ENCODE data around the gene SMYD2. TPM values are rescaled to one million over a fixed set of nuclear protein-coding genes. Genes with fewer than 3 reads are reported as not detected.

The SMYD2 gene
- total RNA-seq, 4 donors from 2014 or later = 6.8 to 41.3 (median 19.2) TPM

GRCh38 chr1:214244252-214244651 lies 36.7 kb upstream of the SMYD2 start:
- TF ChIP-seq POLR2A (IDR thresholded peaks at IDR 0.05) (no peak), CTCF (IDR thresholded peaks at IDR 0.05) (no peak)
- no peak for DNase-seq
- intact Hi-C loops (cut with DNase I; ENCODE audit: low total_unique reads) = no loop called here
- H3K36me3 ChIP-seq = no peaks in the 10 kb centered on the region
- no peaks in the 10 kb centered on the region for H3K9me3 ChIP-seq
- H3K27me3 ChIP-seq = no peaks in the 10 kb centered on the region
- no peak overlapping the region for H3K4me3 ChIP-seq
- no peak overlapping the region for H3K27ac ChIP-seq
- H3K4me1 ChIP-seq = no peaks in the 10 kb centered on the region

- Histone ChIP-seq H3K4me3 (no peak overlapping the region), H3K9me3 (no peaks in the 10 kb centered on the region), H3K4me1 (no peaks in the 10 kb centered on the region), H3K27ac (no peak overlapping the region), H3K27me3 (no peaks in the 10 kb centered on the region), H3K36me3 (no peaks in the 10 kb centered on the region)
- intact Hi-C loops (cut with DNase I; ENCODE audit: low total_unique reads) = no loop called here
- TF ChIP-seq POLR2A (IDR thresholded peaks at IDR 0.05) (no peak), CTCF (IDR thresholded peaks at IDR 0.05) (no peak)
- DNase-seq = no peak
These were observed 36.1 kb upstream of the SMYD2 start for GRCh38 chr1:214244841-214245240.

- no peak for TF ChIP-seq POLR2A (IDR thresholded peaks at IDR 0.05)
- no peak for TF ChIP-seq CTCF (IDR thresholded peaks at IDR 0.05)
- H3K27me3 ChIP-seq = no peaks in the 10 kb centered on the region
- DNase-seq = no peak
- H3K4me3 ChIP-seq = no peak overlapping the region
- H3K4me1 ChIP-seq = no peaks in the 10 kb centered on the region
- no peak overlapping the region for H3K27ac ChIP-seq
- intact Hi-C loops (cut with DNase I; ENCODE audit: low total_unique reads) = no loop called here
- H3K36me3 ChIP-seq = no peaks in the 10 kb centered on the region
- no peaks in the 10 kb centered on the region for H3K9me3 ChIP-seq
These were observed 33.4 kb upstream of the SMYD2 start for GRCh38 chr1:214247501-214248041.

- H3K36me3 ChIP-seq = no peaks in the 10 kb centered on the region
- no peak for TF ChIP-seq POLR2A (IDR thresholded peaks at IDR 0.05)
- no peak for TF ChIP-seq CTCF (IDR thresholded peaks at IDR 0.05)
- intact Hi-C loops (cut with DNase I; ENCODE audit: low total_unique reads) = no loop called here
- H3K27me3 ChIP-seq = no peaks in the 10 kb centered on the region
- H3K4me1 ChIP-seq = no peaks in the 10 kb centered on the region
- H3K9me3 ChIP-seq = no peaks in the 10 kb centered on the region
- DNase-seq = no peak
- H3K4me3 ChIP-seq = no peak overlapping the region
- no peak overlapping the region for H3K27ac ChIP-seq
These were observed 32.5 kb upstream of the SMYD2 start for GRCh38 chr1:214248311-214249085.

- DNase-seq = no peak
- Histone ChIP-seq H3K27ac (no peak overlapping the region), H3K9me3 (no peaks in the 10 kb centered on the region), H3K4me1 (no peaks in the 10 kb centered on the region), H3K27me3 (no peaks in the 10 kb centered on the region), H3K36me3 (no peaks in the 10 kb centered on the region), H3K4me3 (no peak overlapping the region)
- no peak for TF ChIP-seq CTCF (IDR thresholded peaks at IDR 0.05)
- TF ChIP-seq POLR2A (IDR thresholded peaks at IDR 0.05) = no peak
- intact Hi-C loops (cut with DNase I; ENCODE audit: low total_unique reads) = no loop called here
These were observed 31.3 kb upstream of the SMYD2 start for GRCh38 chr1:214249651-214250050.
